Body of pancreas (tissue), 4 donors: ENCODE measurements around the gene ISYNA1. TPM values are rescaled to one million over a fixed set of nuclear protein-coding genes. Genes with fewer than 3 reads are reported as not detected.
A peak's percentile ranks its signal among the peaks of the same experiment; 100 is the strongest.

Source experiments
- ATAC-seq: fragments of 150-250 bp; one replicate; pipeline ENCODE4 v1.9.1; 2016
- DNase-seq, 4 donors: peaks; one replicate each; pipeline ENCODE4 v3.0.0-alpha.2; 2019
- H3K27ac ChIP-seq, 4 donors: fragments of 200-600 bp; sonication (generic); 1 replicate in 3 of 4; 2 replicates in 1 of 4; pipeline versions ENCODE4 v1.5.1 to v1.6.1; 2016 to 2019; ENCODE audit warnings: mild to moderate bottlenecking in 1 of 4, mixed read lengths in 1 of 4, moderate library complexity in 1 of 4
- H3K27me3 ChIP-seq, 2 donors: fragments of 200-600 bp; sonication (generic); one replicate each; pipeline ENCODE4 v1.6.0; 2016; ENCODE audit warnings: mild to moderate bottlenecking in 1 of 2
- H3K36me3 ChIP-seq, 2 donors: fragments of 200-600 bp; sonication (generic); replicated peaks in 1 of 2; 2 replicates each; pipeline ENCODE4 v1.5.1; 2016; ENCODE audit warnings: low read depth in 2 of 2; ENCODE audit not compliant: insufficient read depth in 1 of 2
- H3K4me1 ChIP-seq: fragments of 200-600 bp; sonication (generic); one replicate; pipeline ENCODE4 v1.6.0; 2016
- H3K4me3 ChIP-seq, 2 donors: fragments of 200-600 bp; sonication (generic); 1 replicate in 1 of 2; 2 replicates in 1 of 2; pipeline ENCODE4 v1.5.1; 2016 to 2019
- H3K9me3 ChIP-seq, 3 donors: fragments of 200-600 bp; sonication (generic); 1 replicate in 2 of 3; 2 replicates in 1 of 3; pipeline ENCODE4 v1.5.1; 2016
- CTCF ChIP-seq, 7 experiments: fragments of 450-650 bp in 4 of 7; fragments of 200-600 bp in 3 of 7; sonication (generic) in 3 of 7; IDR thresholded peaks; one replicate each; pipeline ENCODE4 v1.5.1; 2016 to 2019; ENCODE audit warnings: antibody characterized with exemption in 7 of 7
- POLR2A ChIP-seq, 3 donors: fragments of 450-650 bp; IDR thresholded peaks; one replicate each; pipeline ENCODE4 v1.6.1; 2016; ENCODE audit warnings: antibody characterized with exemption in 3 of 3, mild to moderate bottlenecking in 2 of 3
- WGBS, 2 donors: methylation state at CpG; one replicate each; pipeline ENCODE4 v1.1.5; 2017; 5-methylcytosine and 5-hydroxymethylcytosine counted together
- intact Hi-C: fragments of 100-400 bp; cut with DNase I; formaldehyde crosslinking; loops from one replicate; pipeline ENCODE4 v1.15.1; 2023
- total RNA-seq, 2 donors: library from RNA; depleted of rRNA; stranded (reverse); fragments of >200 nt; gene quantifications; one replicate each; pipeline ENCODE4 v1.1.0, GENCODE V29; 2016

Gene ISYNA1
- total RNA-seq, 2 donors from 2014 or later: 52.7 to 72.8 TPM

- intact Hi-C loops: no loop called here
These were observed 20.5 kb downstream of the ISYNA1 start for GRCh38 chr19:18417250-18418028.

GRCh38 chr19:18416778-18417249, 21.1 kb downstream of the ISYNA1 start:
- Histone ChIP-seq H3K4me3 (no peak overlapping the region), H3K27me3 (no peaks in the 10 kb centered on the region), H3K36me3 (no peaks in the 10 kb centered on the region), H3K27ac (peak overlapping the region; percentile 12 to 83 (median 60)), H3K9me3 (no peaks in the 10 kb centered on the region), H3K4me1 (peaks cover 53% of the 10 kb centered on the region)
- DNase-seq: peak; percentile 77 to 87 (median 82)
- no peak for TF ChIP-seq POLR2A (IDR thresholded peaks at IDR 0.05)
- TF ChIP-seq CTCF (IDR thresholded peaks at IDR 0.05): no peak
- intact Hi-C loops: no loop called here
- 1 to 3% methylated on average over 25 to 42 of the region's 44 CpGs for WGBS, 2 donors
- peak; percentile 54 for ATAC-seq

More at GRCh38 chr19:18417250-18418028, 20.5 kb downstream of the ISYNA1 start:
- H3K4me1 ChIP-seq: peaks cover 53% of the 10 kb centered on the region
- no peaks in the 10 kb centered on the region for H3K9me3 ChIP-seq
- H3K27me3 ChIP-seq: no peaks in the 10 kb centered on the region
- H3K4me3 ChIP-seq: no peak overlapping the region
- DNase-seq: peak; percentile 46 to 75 (median 66)
- H3K36me3 ChIP-seq: no peaks in the 10 kb centered on the region
- ATAC-seq: peak; percentile 4
- WGBS, 2 donors: 0 to 4% methylated on average over 2 to 28 of the region's 53 CpGs
- peak overlapping the region; percentile 37 to 83 (median 60) for H3K27ac ChIP-seq
- peak in 1 of 3 donors; percentile 46 for TF ChIP-seq POLR2A (IDR thresholded peaks at IDR 0.05)
- no peak for TF ChIP-seq CTCF (IDR thresholded peaks at IDR 0.05)

- Histone ChIP-seq H3K27ac (peak overlapping the region in 2 of 4 donors; percentile 71 to 83), H3K27me3 (no peaks in the 10 kb centered on the region), H3K9me3 (no peaks in the 10 kb centered on the region), H3K4me1 (peaks cover 39% of the 10 kb centered on the region), H3K36me3 (no peaks in the 10 kb centered on the region), H3K4me3 (no peak overlapping the region)
- TF ChIP-seq POLR2A (IDR thresholded peaks at IDR 0.05): peak in 1 of 3 donors; percentile 44
- TF ChIP-seq CTCF (IDR thresholded peaks at IDR 0.05): no peak
- ATAC-seq: no peak
- WGBS, 2 donors: 45 to 57% methylated on average over 22 to 25 of the region's 25 CpGs
- intact Hi-C loops: no loop called here
- DNase-seq: peak in 2 of 4 donors; percentile 49 to 62
These were observed 22.6 kb downstream of the ISYNA1 start for GRCh38 chr19:18415178-18415867.

GRCh38 chr19:18414504-18415177, 23.3 kb downstream of the ISYNA1 start:
- TF ChIP-seq POLR2A (IDR thresholded peaks at IDR 0.05) (no peak), CTCF (IDR thresholded peaks at IDR 0.05) (no peak)
- no peak for ATAC-seq
- H3K36me3 ChIP-seq: no peaks in the 10 kb centered on the region
- H3K4me3 ChIP-seq: no peak overlapping the region
- H3K9me3 ChIP-seq: no peaks in the 10 kb centered on the region
- no peaks in the 10 kb centered on the region for H3K27me3 ChIP-seq
- DNase-seq: no peak
- H3K27ac ChIP-seq: peak overlapping the region in 2 of 4 donors; percentile 71 to 83
- intact Hi-C loops: loop anchor here (5.0 kb wide), 1 partner anchor 67 kb away; no protein-coding TSS in a partner anchor
- peaks cover 35% of the 10 kb centered on the region for H3K4me1 ChIP-seq
- WGBS, 2 donors: 38 to 41% methylated on average over 11 of the region's 11 CpGs
